Activated CD4-positive, alpha-beta T cell treated with anti-CD3 and anti-CD28 coated beads, Interleukin-2, amount 50 U/mL, for 48 hours (primary cell): ENCODE measurements around the gene SWT1.

Experiments
- DNase-seq, 2 experiments: peaks; one replicate each; pipeline ENCODE4 v3.0.0-alpha.2; 2020

The SWT1 gene, protein sequence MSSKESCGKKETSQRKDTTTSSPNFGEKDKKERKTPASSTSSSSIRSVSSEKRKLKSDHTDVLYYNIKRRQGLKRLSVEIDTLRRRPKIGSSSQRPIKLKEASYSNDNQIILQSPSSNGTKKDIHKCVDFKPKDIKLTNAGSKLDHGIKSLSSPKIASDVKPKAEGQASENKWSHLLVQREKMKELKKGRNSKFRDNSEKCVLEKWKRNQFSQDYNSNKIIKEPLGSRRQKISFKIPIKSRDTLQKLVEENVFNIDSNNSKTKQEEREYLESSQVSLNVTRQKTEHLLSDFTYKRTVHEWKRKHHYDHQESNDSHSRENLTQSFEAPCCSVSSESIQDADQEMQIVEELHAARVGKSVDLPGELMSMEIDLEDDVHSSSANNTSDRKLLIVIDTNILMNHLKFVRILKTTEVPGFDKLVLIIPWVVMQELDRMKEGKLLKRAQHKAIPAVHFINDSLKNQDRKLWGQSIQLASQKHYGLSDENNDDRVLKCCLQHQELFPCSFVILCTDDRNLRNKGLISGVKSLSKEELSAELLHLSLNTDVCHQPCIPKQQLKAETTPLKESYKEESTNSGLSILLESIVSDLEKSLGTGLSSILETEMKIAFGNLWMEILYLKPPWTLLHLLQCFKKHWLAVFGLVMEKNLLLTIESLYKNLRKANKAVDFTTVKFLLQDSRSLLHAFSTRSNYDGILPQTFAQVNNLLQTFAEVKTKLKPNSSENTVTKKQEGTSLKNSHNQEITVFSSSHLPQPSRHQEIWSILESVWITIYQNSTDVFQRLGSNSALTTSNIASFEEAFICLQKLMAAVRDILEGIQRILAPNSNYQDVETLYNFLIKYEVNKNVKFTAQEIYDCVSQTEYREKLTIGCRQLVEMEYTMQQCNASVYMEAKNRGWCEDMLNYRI

DNA sequence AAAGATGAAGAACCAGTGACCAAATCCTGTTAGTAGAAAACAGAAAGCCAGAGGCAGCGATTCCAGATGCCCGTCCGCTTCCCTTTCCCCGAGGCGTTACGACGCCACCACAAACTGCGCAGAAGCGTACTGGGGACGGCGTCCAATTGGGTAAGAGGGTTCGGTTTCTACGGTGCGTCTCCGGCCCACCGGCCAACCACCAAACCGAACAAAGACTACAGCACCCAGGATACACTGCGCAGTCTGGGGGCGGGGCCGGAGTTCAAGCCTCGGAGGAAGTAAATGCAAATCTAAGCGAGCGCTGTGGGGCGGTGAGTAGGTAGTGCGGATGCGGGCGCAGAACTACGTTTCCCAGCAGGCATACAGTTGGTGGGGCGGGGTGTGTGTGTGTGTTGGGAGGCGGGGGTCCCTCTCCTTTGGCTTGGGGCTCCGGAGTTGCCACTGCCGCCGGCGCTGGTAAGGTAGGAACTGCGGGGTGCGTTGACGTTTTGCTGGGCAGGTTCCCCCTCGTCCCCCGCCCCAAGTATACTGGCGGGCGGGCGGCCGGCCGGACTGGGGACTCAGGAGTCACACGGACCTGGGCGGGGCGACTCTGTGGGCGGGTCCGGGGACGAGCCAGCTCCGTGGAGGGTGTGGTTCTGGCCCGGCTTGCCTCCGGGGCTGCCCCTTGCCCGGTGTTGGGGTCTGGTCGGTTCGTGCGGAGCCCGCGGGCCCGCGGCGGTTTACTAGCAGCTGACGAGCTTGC lies at the start of gene SWT1, which contains the start of gene TRMT1L:
Gene SWT1 (plus strand): TSS at position 314 of the 745 bp plus-strand sequence. CDS start 3,675 bp downstream, outside the sequence.
Gene TRMT1L (minus strand): TSS at position 100 of the 745 bp plus-strand sequence. CDS start 241 bp downstream, outside the sequence.
- DNase-seq, result peak; percentile 99

DNA sequence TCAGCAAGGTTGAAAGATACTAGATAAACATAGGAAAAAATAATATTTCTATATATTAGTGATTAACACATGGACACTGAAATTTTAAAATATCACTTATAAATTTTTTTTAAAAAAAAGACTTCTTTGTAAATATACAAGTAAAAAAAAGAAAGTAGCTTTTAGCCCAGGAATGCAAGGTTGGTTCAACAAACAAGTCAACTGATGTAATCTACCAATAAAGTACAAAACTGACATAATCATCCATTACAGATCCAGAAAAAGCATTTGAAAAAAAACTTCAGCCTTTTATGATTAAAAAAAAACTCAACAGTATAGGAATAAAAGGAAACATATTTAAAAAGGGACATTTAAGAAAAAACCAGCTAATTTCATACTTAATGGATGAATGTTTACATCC lies 48.6 kb upstream of the SWT1 start:
- DNase-seq, result no peak

DNA sequence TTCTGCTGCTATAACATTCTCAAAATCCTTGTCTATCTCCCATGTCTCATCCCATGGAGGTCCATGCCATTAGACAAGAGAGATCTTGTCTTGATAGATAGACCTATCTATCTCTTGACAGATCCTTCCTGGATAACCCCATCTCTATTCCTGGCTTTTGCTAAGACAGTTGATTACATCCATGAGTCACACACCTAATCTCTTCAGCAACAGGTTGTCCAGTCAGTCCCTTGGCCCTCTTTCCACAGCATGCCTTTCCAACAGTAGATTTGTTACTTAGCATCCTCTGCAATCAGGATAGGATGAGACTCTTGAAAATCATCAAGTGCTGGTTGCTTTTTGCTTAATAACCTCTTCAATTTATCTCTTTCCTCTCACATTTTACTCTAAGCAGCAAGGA lies 46.8 kb upstream of the SWT1 start:
- DNase-seq, result no peak

DNA sequence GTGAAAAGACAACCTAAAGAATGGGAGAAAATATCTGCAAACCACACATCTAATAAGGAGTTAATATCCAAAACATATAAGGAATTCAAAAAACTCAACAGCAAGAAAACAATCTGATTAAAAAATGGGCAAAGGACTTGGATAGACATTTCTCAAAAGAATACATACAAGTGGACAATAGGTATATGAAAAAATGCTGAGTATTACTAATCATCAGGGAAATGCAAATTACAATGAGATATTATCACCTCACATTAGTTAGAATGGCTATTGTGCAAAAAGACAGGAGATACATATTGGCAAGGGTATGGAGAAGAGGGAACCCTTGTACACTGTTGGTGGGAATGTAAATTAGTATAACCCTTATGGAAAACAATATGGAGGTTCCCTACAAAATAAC lies 45.1 kb upstream of the SWT1 start:
- no peak for DNase-seq

DNA sequence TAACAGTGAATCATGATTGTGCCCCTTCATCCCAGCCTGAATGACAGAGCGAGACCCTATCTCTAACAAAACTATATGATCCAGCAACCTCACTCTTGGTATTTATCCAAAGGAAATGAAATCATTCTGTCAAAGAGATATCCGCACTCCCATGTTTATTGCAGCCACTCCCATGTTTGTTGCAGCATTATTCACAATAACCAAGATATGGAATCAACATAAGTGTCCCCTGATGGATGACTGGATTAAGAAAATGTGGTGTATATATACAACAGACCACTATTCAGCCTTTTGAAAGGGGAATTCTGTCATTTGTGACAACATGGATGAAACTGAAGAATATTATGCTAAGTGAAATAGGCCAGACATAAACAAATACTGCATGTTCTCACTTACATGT lies 44.6 kb upstream of the SWT1 start:
- no peak for DNase-seq

DNA sequence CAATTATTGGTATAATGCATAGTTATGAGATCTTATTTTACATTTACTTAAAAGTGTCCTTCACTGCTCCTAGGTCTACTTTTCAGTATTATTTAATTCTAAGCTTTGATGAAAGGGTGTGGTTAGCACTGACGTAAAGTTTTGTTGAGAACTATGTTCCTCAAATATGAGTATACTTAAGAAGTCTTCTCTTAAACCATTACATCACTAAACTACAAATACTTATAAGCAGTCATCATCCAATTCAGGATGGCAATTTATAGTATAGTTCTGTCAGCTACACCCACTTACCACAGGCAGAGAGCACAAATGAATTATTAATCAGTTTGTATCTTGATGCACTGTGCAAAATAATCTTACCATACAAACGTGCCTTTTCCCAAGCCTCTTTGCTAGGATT lies 27.3 kb upstream of the SWT1 start:
- DNase-seq, result no peak

DNA sequence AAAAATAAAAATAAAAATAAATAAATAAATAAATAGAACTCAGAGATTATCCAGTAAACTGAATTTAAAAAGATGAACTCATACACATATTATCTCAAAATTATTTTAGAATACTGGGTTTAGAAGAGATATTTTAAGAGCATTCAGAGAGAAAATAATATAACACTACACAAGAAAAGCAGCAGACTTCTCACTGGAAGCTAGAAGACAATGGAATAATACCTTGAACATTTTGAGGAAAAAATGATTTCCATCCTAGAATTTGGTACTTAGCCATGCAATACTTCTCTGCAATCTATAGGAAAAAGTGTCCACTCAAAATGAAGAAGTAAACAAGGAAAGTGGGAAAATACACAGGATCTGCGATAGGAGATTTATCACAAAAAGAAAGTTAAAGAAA lies 24.4 kb upstream of the SWT1 start:
- no peak for DNase-seq

DNA sequence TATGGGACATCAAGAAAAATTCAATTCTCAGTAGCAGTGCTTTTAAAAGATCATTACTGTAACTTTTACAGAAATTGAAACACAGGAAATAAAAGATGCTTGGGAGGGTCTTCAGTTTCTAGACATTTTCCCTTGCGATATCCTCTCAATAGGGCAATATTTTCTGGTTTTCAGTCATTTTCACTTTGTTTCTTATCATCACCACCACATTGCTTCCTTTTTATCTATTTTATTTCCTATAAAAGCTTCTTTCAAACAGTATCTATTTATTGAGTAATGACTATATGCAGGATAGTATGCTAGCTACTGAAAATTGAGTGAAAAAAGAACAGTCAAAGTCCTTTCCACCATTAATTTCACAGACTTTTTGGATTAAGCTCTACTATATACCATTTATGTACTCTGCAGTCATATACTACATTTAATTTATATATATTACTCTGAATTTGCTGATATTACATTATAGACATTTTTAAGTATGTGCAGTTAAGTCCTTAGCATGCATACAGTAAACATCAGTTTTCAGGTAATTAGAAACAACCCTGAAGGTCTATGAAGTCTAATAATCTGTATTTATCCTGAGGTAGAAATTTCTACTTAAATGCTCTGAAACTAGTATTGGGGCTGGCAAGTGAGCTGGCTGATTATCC lies 18.9 kb upstream of the SWT1 start:
- DNase-seq, result no peak

DNA sequence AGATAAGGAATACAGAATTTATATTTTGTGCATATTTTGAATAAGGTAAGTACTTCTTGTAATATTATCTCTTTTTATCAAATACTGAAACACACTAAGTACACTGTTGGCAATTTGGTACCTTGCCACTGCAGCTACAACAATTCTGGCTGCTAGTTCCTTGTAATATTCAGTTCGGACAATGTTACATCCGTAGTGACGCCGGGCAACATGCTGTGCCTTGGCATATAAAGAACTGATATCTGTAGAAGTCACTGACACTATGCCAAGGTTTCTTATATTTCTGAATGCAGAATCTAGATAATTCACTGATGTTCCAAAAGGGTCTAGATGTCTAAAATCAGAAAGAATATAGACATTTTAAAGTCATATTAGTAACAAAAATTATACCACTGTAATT lies 17.7 kb upstream of the SWT1 start:
- no peak for DNase-seq

DNA sequence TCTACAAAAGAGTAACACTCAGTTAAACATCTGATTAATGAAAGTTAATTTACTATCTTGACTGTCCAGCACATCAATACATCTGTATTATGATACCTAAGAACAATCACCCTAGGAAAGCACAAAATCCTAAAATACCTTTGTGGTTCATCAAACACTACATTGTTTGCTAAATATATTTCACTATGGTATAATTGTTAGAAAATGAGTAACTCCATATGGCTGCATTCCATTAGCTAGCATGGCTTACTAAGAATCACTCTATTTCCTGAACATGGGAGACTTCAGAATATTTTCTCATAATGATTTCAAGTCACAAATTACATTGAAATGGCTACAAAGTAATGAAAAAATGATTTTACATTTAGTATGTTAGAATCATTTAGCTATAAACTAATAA lies 12.7 kb upstream of the SWT1 start:
- no peak for DNase-seq

DNA sequence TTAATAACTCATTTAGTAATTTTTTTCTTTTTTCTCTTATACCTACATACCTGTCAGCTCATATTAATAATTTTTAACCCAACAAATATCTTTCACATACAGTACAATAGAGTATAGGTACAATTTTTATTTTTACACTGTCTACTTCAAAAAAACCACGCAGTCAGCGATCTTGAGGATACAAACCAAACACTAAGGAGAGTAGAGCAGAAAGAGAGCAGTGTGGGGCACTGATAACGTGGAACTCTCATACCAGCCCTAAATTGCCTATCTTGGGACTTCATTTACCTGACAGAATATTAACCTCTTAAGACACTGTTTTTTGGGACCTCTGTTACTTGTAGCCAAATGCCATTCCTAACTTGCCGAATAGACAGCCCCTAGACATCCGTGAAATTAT lies 5.8 kb upstream of the SWT1 start:
- DNase-seq, result no peak

DNA sequence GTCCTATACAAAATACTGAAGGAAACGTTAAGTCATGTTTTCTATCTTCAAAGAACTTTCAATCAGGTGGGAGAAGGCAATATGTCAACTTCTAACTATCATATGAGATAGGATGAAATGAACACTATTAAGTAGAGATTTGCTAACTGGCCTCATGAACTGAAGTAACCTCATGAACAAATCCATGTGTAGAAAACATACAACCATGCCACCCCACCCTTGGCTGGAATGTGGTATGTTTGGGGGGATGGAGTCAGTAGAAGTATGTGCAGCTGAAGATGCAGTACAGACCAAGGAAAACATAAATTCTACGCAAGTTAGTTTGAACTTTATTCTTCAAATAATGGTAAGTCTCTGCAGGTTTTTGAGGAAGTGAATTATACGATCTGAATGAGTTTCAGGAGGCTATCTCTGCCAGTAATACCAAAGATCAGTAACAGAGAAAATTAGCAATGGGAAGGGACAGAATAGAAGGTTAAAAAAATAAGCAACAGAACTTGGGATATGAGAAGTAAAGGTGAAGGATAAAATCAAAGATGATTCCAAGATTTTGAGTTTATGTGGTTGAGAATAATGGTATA lies 4.7 kb upstream of the SWT1 start:
- no peak for DNase-seq

DNA sequence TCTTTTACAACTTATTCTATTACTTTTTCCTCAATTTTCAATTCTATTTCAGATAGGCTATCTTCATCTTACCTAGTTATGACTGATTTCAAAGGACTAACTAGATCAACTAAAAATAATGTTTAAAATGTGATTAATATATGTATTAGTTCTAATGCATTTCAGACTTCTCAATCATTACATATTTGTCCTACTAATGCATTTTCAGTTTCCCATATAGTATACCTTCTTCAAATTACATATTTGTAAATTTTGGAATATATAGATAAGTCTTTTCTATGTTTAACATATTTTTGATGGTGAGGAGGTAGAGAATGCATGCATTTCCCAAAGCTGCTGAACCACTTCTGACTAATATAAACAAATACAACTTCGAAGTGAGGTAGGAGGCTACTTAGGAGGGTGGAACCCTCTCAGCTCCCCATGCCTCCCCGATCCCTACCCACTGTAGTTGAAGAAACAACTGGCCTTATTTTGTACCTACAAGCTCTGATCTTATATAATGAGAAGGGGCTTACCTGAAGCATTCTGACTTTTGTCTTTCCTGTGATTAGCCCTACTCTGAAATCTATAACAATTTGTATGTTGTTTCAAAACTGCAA lies 2.0 kb upstream of the SWT1 start:
- no peak for DNase-seq

DNA sequence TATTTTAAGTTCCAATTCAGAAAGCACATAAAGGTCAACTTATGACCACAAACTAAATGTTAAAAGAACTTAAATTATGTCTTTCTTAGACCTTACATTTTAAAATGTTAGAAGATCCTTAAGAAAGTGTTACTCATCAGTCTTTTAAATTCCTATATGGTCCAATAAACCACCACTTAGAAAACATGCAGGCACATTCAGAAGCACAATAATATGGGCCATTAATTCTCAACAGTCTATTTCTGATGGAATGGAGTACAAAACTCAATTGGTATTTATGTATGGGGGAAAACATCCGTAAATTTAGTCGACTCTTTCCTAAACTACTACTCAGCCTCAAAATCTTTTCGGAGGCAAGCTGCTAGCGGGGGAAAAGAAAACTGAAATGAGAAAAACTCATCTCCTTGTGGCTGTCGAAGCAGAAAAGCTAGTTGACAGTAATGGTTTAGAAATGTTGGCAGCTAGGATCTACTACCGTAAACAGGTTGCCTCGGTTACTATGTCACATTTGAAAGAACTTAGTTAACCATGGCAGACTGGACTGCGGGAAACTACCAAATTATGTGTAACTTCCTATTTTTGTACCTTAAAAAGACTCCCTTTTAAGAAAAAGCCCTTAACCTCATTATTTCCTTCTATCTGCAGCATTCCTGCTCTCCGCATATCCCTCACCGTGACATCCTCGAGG lies 1.2 kb upstream of the SWT1 start:
- DNase-seq, result no peak

DNA sequence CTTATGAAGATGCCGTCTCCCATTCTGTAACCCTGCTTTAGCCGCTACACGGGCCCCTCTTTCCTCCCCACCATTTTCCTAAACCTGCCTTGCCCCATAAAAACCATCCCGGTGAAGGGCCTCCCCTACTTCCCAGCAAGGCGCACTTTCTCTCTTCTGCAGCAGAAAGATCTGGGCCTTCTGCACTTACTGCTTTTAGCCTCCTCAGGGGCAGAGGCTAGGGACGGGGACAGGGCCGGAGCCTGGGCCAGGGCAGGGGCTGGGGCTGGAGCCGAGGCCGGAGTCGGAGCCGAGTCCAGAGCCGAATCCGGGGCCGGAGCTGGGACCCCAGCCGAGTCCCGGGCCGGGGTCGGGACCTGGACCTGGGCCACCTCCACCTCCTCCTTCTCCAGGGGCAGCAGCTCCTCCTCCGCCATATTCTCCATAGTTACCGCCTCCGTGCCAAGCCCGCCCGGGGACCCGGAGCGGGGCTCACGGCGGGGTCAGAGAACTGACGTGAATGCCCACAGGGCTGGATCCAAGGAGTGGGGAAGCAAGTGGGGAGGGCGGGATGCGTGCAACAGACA lies 596 bp upstream of the SWT1 start:
- DNase-seq, result no peak

DNA sequence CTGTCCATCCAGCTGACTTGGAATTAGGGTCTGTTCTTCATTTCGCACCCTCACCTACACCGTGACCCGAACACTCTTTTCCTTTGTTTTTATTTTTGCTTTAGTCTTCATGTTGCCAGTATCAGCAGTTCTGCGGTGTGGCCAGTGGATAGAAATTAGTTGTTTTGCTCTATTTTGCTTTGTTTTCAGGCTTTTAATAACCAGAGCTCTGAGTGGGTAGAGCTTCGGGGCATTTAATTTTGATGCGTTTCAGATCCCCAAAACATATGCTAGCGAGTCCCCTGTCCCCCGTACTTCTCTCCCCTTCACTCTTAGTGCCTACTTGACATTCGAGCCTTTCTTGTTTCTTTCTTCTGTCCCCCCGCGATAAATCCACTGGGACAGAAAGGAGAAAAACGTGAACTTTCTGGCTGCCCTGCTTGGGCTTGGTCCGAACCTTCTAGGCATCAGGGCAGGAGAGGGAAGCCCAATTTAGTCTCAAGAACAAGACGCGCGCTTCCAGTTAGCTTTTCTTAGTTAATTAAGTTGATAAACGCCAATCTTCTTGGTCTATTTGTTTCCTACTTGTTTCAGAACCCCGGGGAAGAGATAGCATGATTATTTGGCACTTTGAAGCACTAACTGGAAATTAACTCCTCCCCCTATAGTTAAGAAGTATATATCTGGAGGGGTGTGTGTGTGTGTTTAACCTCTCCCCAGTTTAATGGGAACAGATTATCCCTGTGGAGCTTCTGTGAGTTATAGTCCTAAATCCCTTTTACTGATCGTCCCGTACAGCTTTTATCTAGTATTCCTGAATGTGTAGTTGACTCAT lies 839 bp downstream of the SWT1 start:
- no peak for DNase-seq

DNA sequence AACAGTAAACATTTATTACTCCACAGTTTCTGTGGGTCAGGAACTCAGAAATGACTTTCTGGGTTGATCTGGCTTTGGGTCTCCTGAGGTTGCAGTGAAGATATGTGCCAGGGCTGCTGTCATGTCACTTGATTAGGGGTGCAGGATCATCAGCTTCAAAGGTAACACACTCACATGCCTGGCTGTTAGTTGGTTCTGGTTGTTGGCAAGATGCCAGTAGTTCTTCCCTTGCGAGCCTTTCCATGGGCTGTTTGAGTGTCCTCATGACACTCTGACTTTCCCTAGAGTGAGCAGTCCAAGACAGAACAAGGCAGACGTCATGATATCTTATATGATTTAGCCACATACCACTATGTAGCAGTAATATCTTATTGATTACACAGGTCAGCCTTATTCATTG lies 1.8 kb downstream of the SWT1 start:
- no peak for DNase-seq

DNA sequence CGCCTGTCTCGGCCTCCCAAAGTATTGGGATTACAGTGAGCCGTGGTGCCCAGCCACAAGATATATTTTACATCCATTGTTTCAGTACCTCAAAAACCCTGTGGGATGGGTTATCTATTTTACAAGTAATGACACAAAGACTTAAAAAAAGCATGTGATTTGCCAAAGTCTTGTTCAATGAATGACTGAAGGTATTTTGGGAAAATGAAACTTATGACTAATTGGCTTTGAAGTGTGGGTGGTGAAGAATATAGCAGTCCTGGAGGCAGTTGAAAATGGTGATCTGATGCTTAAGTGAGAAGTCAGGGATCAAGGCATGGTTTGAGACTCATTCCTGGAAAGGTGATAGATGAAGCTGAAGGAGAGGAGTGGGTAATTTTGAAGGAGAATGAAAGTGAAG lies 3.0 kb downstream of the SWT1 start:
- no peak for DNase-seq

DNA sequence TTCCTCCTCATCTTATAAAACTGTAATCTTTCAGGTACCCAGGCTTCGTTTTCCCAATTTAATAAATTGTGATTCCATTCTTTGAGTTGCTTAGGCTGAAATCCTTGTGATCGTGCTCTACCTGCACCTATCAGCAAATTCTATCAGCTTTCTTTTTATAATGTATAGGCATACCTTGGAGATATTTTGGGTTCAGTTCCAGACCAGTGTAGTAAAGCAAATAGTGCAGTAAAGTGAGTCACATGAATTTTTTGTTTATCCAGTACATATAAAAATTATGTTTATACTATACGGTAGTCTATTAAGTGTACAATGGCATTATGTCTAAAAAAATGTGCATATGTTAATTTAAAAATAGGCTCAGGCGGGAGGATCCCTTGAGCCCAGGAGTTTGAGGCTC lies 5.5 kb downstream of the SWT1 start:
- no peak for DNase-seq

DNA sequence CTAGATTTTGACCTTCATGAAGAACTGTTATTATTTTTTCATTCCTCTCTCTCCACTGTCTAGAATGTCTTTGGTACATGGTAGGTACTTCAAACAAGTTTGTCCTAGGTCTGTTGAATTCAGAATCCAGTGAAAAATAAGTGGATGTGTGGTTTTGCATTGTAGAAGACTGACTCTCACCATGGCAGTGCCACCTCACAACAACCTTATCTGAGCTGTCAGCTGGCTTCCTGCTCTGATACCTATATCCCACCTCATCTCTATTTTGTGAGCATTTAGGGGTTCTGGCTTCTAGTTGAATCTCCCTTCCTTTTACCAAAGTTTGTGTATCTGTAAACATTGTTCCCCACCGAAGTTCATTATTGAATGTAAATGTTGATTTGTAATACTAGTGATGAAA lies 9.1 kb downstream of the SWT1 start:
- no peak for DNase-seq
